ENCODE measurements around the gene SEMA4B.
"Not testable (repeated sequence)": the region's sequence is repeated elsewhere in the genome, so short reads cannot be mapped to it uniquely, and the experiment has no call there.

Gene SEMA4B

DNA sequence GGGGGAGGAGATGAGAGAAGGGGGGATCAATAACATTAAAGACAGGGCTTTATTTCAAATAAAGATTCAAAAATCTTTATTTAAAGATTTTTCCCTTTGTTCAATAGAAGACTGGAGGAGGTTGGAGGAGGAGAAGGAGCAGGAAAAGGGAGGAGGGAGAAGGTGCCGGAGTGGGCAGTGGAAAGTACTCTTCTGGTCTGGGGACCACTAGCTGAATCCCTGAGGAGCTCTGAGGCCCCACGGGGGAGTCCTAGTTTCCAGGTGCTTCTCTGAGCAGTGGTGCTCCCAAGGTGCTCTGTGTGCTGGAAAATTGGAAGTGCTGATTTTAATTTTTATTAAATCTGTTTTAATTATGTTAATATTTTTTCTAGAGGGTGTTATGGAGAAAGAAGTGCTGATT, 19.4 kb upstream of the SEMA4B start:
- no peak for DNase-seq

DNA sequence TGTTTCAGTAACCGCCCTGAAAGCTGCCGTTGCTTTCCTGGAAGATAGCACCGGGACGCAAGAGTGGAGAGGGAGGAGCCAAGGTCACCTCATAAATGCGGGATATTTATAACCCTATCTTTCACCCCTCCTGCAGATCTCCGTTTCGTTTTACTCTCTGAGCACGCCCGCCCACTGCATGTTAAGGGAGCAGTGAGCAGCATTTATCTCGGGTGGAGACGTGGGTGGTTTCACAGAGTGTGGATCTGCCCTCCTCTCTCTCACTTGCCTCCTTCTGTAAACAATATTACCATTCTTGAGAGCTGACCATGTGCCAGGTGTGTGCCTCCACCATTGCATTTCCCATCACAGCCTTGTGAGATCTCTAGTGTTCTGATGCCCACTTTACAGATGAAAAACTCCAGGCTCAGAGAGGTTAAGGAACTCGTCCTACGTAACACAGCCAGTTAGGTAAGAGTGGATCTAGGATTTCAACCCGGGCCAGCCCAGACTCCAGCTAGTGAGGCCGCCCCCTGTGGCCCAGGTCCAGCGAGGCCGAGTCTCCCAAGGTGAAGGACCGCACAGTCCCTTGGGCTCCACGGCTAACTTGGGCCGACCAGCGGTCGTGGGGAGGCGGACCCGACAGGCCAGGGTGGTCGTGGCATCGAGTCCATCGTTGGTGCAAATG, 16.9 kb upstream of the SEMA4B start:
- no peak for DNase-seq

DNA sequence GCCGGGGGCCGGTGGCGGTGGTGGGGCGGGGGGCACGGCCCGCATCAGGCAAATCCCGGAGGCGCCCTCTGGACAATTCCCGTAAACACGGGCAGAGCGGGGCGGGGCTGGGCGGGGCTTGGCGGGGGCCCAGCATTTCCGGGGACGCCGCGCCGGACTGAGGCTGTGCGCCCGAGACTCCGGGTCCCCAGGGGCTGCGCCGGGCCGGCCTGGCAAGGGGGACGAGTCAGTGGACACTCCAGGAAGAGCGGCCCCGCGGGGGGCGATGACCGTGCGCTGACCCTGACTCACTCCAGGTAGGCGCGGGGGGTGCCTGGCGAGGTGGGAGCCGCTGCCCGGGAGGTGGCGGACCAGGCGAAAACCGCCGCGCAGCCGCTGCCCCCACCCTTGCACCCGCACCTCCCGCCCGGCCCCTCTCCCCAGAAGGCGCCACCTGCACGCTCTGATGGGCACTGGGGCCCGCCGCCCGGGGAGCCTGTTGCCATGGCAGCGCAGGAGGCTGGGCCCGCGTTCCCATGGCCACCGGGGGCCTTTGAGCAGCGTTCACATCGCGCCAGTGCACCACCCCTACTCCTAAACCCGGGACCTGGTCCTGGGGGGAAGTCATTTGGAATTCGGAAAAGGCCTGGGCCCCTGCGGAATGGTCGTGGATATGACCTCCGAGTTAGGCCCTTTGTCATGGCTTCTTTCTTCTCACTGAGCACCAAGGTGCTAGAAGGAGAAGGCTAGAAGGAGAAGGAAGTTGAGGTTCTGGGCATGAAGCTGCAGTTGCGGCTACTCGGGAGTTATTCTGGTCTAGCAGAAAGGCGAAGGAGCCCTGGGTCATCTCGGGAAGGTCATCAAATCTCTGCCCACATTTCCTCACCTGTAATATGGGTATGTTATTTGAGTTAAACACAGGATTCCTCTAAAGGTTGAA, 16.1 kb upstream of the SEMA4B start:
- peak; percentile 42 to 49 for DNase-seq

DNA sequence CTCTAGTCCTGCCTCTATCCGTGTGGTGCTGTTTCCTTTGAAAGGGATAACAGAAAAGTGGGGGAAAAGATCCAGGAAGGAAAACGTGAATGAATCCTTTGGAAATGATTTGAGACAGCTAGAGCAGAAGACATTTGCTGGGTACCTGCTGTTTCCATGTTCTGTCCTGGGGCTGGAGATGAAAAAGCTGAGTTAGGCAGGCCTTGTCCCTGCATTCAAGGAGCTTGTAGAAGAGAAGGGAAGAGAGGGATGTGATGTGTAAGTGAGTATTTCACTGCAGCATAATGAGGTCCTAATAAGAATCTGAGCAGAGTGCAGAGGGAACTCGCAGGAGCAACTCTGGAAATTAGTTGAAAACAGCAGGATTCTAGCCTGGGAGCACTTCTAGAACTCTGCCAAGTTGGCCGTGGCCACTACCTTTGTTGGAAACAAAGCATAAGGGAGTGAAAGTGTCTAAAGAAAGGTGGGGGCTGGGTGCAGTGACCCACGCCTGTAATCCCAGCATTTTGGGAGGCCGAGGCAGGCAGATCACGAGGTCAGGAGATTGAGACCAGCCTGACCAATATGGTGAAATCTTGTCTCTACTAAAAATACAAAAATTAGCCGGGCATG, 13.8 kb upstream of the SEMA4B start:
- DNase-seq: no peak

DNA sequence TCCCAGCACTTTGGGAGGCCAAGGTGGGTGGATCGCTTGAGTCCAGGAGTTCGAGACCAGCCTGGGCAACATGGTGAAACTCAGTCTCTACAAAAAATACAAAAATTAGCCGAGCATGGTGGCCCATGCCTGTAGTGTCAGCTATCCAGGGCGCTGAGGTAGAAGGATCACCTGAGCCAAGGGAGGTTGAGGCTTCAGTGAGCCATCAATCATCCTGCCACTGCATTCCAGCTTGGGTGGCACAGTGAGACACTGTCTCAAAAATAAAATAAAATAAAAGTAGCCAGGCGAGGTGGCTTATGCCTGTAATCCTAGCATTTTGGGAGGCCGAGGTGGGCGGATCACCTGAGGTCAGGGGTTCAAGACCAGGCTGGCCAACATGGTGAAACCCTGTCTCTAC, 13.1 kb upstream of the SEMA4B start:
- not testable (repeated sequence) for DNase-seq

DNA sequence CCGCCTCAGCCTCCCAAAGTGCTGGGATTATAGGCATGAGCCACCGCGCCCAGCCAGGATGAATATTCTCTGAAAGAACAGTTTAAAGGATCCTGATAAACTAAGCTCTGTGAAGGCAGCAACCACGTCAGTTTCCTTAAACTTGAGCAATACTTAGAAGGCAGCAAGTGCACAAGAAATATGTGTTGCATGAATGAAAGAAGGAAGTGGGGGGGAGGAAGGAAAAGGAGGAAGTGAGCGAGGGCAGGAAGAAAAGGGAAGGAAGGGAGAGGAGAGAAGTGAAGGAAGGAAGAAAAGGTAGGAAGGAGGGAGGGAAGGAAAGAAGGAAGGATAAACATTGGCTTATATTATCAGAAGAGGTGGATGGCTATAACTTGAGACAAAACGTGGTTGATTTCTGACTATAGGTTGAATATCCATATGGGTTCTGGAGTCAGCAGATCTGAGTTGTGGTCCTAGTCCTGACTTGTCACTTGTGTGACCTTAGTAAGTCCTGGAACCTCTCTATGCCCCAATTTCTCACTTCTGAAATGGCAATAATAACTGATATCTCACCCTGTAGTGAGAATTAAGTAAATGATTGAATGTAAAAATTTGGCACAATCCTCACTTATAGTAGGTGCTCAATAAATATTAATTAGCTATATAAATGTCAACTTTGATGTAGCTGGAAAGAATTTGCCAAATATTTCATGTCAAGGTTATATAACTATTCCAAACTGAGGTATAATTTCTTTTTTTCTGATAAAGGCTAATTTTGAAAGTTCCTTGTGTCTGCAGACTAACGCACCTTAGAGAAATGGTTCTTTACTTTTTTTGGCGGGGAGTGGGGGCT, 12.0 kb upstream of the SEMA4B start:
- DNase-seq: peak; percentile 80 to 83

DNA sequence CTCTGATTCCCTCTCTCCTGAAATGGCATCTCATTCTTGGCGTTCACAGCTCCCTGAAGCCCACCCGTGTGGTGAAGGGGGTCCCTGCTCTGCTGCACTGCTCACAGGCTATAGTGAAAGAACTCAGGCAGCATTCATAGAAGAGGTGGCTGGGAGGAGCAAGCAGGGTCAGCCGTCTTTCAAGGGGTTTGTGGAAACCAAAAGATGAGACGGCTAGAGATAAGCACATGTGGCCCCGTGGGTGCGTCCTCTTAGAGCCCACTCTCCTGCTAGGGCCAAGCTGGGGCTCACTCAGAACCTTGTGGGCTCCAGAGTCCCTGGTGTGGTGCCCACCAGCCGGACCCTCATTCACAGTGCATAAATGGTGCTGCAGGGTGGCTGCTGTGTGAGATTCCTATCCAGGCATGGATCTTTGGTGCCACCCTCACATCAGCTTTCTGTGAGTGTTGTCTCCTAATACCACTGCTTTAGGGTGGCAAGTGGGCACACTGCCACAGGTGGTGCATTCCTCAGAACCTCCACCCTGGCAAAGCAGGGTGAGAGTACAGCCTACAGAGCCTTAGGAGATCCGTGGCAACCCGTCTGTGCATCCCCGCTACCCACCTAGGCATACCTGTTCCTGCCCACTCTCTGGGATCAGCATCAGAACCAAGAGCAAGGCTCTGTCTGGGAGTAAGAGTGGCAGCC, 11.2 kb upstream of the SEMA4B start:
- DNase-seq: no peak

DNA sequence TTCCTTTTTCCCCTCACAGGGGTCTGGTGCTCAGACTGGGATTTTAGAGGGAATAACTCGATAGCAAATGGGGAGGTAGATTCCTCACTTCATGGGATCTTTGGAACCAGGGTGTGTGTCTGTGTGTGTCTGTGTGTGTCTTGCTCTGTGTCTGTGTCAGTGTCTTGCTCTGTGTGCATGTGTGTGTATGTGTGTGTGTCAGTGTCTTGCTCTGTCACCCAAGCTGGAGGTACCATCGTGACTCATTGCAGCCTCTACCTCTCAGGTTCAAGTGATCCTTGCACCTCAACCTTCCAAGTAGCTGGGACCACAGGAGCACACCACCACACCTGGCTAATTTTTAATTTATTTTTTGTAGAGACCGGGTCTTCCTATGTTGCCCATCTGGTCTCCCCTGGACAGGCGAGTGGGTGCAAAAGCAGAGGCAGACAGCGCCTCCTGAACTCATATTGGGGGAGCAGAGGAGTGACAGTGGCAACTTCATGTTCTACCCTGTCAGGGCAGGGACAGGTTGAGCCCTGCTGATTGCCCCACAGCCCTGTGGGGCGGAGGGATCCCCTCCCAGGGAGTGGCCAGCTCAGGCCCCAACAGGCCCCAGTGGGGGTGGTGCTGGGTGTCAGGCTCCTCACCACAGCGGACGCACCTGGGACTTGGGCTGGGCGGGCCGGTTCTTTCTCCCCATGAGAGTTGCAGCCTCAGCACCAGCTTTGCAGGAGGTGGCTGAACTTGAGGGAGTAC, 10.4 kb upstream of the SEMA4B start:
- no peak for DNase-seq

DNA sequence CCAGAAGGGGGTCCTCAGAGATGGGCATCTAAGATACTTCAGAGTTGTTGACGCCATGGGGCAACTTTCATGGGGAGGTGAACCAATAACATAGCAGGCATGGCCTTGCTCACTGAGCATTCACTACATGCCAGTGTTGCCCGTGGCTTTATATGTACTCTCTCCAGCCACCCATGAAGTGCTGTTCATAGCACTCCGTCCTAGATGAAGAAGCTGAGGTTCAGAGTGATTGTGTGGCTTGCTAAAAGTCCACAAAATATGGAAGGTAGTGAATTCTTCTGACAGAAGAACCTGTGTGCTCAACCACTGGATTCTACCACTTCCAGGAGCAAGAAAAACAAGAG, 9.8 kb upstream of the SEMA4B start:
- DNase-seq: no peak

DNA sequence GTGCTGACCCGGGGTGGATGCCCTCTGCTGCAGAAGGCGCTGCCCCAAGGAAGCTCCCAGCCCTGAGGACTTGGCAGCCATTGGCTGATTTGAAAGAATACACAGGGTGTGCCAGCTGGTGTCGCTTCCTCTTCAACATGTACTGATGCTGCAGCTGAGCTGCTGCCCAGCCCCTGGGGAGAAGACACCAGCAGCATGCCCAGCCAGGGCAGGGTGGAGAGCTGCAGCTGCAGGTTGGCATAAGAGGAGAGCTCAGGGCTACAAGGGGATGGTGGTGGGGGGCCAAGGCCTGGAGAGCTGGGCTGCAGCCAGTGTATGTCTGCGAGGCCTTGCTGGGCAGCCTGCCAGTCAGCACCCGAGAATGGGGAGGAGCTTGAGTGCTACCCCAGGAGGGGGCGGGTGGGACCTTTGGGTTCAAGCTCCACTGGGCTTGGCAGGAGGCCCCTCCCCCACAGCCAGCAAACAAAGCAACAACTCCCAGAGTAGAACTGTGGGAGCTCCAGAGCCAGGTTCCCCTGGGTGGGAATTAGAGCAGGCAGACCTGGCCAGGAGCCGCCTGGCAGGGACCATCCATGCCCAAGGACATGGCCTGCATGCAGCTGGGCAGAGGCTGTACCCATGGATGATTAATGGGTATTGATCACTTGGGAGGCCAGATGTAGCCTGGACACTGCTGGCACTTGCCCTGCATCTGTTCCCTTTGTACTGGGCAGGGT, 9.2 kb upstream of the SEMA4B start:
- peak; percentile 39 to 45 for DNase-seq

DNA sequence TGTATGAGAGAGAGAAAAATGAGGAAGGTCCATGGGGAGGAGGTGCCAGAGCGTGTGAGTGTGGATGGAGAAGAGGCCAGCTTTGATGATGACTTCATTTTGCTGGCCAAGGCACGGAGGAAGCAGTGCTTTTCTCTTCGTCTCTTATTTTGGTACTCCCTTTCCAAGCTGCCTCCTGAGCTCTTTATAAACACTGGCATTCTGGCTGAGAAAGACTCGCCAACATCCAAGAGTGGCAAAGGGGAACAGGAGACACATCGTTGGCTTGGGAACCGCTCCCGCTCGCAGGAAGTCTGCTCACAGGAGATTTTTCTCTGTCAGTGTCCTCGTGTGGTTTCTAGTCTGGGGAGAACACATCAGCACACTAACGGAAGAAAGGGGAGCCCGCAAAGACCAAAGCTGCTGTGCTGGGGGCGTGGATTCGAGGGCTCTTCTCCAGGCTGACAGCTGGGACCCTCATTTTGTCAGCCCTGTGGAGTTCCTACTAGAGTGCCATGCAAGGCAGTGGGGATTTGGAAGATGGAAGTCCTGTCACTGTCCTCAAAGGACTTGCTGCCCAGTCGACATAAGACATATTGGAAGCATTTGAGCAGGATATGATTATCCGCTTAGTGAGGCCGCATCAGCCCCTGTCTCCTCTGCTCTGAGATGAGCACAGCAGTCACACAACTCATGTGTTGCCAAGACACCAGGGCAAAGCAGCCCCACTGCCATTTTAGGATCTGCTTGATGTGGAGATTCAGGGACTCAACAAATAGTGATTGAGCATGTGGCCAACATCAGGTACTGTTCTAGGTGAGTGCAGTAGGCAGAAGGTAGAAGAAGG, 8.0 kb upstream of the SEMA4B start:
- peak; percentile 76 for DNase-seq

DNA sequence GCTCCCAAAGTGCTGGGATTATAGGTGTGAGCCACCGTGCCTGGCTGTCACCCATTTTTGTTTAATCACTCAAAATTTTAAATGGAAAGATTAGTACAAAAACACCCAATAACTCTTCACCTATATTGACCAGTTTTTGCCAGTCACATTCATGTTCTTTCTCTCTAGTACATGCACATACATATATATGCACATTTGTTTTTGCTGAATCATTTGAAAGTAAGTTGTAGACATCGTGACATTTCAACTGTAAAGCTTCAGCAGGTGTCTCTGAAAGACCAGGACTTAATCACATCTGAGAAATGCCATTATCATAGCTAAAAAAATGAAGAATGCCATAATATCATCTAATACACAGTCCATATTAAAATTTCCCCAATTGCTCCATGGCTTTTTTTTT, 6.5 kb upstream of the SEMA4B start:
- DNase-seq: no peak

DNA sequence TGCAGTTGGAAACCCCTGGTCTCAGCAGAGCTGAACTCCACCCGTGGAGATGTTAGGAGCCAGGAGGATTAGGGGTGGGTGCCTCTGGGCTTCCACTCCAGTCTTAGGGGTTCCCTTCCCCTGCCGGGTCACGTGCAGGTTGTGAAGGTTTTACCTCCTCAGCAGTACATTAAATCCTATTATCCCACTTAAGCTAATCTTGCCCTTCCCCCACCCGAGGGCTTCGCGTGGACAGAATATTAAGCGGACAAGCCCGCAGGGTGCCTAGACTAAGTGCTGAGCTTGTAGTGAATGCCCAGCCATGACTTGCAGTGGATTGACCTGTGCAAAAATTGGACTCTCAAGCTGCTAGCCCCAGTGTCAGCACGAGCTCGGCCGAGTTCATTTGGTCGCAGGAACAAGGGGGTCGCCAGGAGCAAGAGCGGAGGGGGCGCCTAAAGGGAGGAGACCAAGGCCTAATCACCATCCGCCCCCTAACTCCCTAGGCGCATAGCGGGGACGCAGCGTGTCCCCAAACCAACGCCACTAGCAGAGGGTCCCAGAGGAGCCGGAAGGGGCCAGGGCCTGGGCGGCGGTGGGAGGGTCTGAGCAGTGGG, 498 bp upstream of the SEMA4B start:
- DNase-seq: no peak

DNA sequence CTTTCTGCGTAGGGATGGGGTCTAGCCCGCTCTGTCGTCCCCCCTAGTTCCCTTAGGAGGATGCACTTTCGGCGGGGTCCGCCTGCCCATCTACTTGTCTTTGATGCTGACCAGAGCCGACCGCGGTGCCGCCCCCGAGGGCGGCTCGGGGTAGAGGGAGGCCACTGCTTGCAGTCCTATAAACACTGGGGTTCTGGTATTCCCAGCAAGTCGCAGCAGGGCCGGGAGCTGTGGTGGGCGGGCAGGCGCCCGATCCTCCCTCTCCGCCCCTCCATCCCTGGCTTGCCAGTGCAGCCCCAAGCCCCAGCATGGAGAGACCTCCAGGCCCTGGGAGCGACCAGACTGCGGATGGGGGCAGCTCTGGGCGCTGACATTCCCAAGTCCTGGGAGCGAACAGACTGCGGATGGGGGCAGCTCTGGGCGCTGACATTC, 830 bp downstream of the SEMA4B start:
- no peak for DNase-seq

DNA sequence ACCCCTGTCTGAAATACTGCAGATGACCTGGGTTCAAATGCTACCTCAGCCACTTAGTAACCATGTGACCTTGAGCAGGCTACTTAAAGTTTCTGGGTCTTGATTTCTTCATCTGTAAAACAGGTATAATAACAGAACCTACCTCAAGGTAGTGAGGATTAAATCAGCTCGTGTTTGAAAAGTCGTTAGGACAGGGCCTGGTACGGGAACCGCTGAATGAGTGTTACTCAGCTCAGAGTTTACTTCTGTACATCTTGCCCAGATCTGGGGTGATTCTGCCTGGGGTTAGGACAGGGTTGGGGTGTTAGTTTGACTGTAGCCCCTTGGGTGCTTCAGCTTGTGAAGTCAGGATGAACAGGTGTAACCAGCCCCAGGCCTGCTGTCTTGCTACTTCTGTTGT, 1.8 kb downstream of the SEMA4B start:
- DNase-seq: no peak

DNA sequence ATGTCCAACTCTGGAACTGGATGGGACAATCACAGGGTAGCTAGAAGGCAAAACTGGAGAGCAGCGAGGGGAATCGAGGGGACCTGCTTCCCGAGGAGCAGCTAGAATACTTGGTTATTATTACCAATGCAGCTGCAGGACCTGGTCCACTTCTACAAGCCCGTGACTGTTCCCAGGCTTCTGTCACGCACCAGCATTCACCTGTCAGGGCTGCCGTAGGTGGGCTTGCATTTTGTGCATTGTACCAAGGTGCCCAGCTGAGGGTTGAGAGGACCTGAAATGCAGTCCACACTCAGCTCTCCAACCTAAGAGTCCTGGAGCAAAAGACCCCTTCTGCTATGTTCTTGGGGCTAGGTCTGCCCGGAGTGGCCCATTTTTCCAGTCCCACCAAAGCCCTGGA, 2.3 kb downstream of the SEMA4B start:
- no peak for DNase-seq

DNA sequence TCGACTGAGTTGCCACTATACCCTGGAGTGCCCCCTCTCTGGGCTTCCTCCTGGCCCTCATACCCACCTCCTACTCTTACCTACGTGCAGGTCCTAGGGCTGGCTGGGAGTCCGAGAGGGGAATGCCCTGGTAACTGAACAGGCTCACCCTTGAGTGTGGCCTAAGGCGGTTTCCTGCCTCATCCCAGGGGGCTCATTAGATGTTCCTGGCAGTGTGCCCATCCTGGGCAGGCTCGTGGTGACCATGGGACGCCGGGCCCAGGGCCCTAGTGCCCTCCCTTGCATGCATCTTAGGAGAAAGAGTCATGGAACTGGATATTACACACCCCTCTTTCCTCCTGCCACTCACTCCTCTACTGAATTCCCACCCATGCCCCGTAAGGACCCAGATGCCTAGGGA, 2.8 kb downstream of the SEMA4B start:
- DNase-seq: no peak

DNA sequence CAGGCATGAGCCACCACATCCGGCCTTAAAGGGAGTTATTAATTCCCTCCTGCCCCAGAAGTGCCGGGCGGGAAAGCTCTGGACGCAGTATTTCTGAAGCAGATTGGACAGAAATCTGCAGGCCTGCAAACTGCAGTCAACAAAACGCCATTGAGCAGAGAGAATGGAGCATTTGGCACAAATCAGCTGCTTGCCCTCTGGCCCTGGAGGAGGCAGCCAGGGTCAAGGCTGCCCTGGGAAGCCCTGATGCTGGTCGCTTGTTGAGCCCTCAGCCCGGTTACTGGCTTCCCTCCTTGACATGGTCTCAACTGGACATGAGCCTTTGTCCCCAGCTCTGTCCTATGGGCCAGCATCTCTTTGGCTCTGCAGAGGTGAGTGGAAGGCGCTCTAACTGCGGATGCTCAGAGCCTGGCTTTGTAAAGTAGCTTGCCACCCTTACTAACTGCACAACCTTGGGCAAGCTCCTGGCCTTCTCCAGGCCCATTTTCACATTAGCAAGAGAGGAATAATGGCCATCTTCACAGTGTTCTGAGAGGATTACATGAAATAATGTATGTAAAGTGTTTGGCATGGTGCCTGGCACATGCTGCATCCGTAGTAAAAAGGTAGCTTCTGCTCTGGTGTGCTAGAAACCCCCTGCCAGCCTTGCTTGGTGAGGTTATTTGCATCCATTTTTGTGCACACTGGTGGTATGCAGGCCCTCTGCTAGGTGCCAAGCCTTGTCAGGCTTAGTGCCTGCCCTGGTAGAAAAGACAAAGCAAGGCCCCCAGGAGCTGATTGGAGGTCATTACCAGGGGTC, 4.1 kb downstream of the SEMA4B start:
- DNase-seq: no peak

DNA sequence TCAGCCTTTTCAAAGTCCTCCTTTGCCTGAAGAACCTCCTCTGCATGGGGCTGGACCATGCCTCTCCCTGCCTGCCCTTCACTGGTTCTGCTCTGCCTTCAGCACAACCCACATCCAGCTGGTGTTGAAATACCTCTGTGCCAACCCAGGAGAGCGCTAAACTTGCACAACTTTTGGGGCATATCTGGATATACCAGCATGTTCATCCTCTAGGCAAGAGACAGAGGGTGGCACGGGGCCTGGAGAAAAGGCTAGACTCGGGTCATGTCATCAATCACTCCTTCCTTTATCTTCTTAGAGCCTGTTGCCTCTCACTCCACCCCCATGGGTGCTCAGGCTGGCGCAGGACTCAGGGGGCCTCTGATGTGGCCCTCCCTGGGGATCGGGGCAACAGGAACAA, 4.8 kb downstream of the SEMA4B start:
- DNase-seq: no peak
